Skeletal muscle satellite cell (primary cell): Measurements from ENCODE around the gene SLC25A1. TPM values are rescaled to one million over a fixed set of nuclear protein-coding genes. Genes with fewer than 3 reads are reported as not detected.
A peak's percentile ranks its signal among the peaks of the same experiment; 100 is the strongest.

Source experiments
- H3K27me3 ChIP-seq: 2 replicates; pipeline ENCODE4 v1.7.0; 2013; ENCODE audit warnings: low read length; ENCODE audit not compliant: control insufficient read depth, insufficient read depth
- H3K36me3 ChIP-seq: 2 replicates; pipeline ENCODE4 v1.7.0; 2013; ENCODE audit warnings: mild to moderate bottlenecking, control low read depth, low read length; ENCODE audit not compliant: insufficient read depth
- H3K4me1 ChIP-seq: 2 replicates; pipeline ENCODE4 v1.7.0; 2013; ENCODE audit warnings: low read length; ENCODE audit not compliant: control insufficient read depth, insufficient read depth
- H3K4me2 ChIP-seq: 2 replicates; pipeline ENCODE4 v1.7.0; 2013; ENCODE audit warnings: mild to moderate bottlenecking, low read length
- H3K4me3 ChIP-seq: 2 replicates; pipeline ENCODE4 v1.7.0; 2013; ENCODE audit warnings: low read length
- H3K9ac ChIP-seq: 2 replicates; pipeline ENCODE4 v1.7.0; 2013; ENCODE audit warnings: mild to moderate bottlenecking, low read depth, low read length, moderate library complexity
- H3K9me3 ChIP-seq: replicated peaks from 2 replicates; pipeline ENCODE4 v1.7.0; 2013; ENCODE audit warnings: mild to moderate bottlenecking, control low read depth, low read length
- total RNA-seq: library from RNA; depleted of rRNA; stranded (reverse); fragments of >200 nt; gene quantifications from 2 replicates; pipeline ENCODE4 v1.2.3, GENCODE V29; 2012; rRNA removed

Gene SLC25A1
- 117 and 125 TPM in 2 replicates for total RNA-seq

DNA sequence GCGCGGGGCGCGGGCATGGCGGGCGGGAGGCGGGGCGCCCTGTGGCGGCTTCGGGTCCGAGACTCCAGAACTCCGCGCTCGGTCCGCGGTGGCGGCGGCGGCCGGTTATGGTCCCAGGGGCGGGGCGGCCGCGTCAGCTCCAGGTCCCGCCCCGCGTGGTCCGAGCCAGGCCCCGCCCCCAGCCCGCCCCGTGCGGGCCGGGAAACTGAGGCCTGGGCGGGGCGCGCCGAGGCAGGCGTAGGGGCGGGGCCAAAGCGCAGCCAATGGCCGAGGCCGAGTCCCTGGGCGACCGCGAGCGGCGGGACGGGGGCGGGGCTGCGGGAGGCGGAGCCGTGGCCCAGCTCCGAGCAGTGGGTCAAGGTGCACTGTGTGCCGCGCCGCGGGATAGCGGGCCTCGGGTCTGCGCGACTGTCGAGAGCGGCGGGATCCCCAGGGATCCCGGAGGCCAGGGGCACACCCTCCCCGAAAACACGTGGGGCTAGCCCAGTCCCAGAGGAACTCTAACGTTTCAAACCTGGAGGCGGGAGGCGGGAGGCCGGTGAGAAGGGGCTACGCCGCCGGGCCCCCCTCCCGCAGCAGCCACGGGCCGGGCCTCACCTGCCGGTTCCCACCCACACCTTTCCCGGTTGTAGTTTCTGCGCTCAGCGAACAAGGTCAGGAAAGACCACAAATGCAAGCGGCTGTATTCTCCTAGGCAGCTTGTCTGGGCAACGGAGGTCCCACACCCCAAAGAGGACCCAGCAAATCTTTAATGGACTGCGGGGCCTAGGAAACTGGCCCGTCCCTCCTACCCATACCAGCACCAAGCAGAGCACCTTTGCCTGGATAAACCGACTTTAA, at the start of gene SLC25A1:
Gene SLC25A1, minus strand, starts transcription at position 80 of the 840 bp plus-strand sequence. Its CDS starts 63 bp downstream, at position 17.
- no peaks in the 10 kb centered on the region for H3K27me3 ChIP-seq
- peak within 1 kb of the TSS; percentile 87 for H3K9ac ChIP-seq
- H3K36me3 ChIP-seq = peaks cover 14% of the 10 kb centered on the region
- H3K4me3 ChIP-seq = peak within 1 kb of the TSS; percentile 96
- H3K9me3 ChIP-seq = no peaks in the 10 kb centered on the region
- peak within 1 kb of the TSS; percentile 92 for H3K4me2 ChIP-seq
- peaks cover 37% of the 10 kb centered on the region for H3K4me1 ChIP-seq

DNA sequence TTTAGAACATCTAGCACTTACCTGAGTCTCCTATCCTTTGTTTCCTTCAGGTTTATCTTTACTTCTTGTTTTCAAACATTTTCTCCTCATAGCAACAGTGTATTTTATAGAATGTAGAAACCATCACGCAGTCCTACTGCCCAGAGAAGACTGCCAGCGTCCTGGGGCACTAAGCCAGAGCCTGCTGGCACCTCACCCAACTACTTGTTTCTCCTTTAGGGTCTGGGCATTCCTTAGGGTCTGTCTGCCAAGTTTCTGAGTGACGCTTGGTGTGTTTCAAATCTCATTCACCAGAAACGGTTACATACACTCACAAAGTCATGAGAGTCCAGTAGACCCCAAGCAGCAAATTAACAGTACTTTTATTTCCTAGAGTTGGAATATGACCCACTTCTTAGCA, 49.6 kb upstream of the SLC25A1 start:
- no peaks in the 10 kb centered on the region for H3K4me1 ChIP-seq
- H3K9ac ChIP-seq = no peak overlapping the region
- no peak overlapping the region for H3K4me2 ChIP-seq
- H3K4me3 ChIP-seq = no peak overlapping the region
- peaks cover 54% of the 10 kb centered on the region for H3K36me3 ChIP-seq
- H3K9me3 ChIP-seq = no peaks in the 10 kb centered on the region
- no peaks in the 10 kb centered on the region for H3K27me3 ChIP-seq

DNA sequence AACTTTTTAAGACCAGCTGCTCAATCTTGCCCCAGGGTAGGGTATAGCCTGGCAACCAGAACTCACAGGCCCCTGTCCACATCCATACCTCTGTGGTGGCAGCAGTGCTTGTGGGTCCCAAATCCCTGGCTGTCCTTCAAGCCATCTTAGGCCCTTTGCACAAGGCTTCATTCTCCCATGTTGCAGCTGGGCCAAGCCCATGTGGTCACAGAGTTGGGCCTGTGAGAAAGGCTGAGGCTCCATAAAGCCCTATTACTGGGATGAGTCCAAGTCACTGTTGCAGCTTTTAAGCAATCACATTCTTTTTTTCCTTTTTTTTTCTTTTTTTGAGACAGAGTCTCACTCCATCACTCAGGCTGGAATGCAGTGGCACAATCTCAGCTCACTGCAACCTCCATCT, 47.9 kb upstream of the SLC25A1 start:
- peaks cover 61% of the 10 kb centered on the region for H3K36me3 ChIP-seq
- no peaks in the 10 kb centered on the region for H3K27me3 ChIP-seq

DNA sequence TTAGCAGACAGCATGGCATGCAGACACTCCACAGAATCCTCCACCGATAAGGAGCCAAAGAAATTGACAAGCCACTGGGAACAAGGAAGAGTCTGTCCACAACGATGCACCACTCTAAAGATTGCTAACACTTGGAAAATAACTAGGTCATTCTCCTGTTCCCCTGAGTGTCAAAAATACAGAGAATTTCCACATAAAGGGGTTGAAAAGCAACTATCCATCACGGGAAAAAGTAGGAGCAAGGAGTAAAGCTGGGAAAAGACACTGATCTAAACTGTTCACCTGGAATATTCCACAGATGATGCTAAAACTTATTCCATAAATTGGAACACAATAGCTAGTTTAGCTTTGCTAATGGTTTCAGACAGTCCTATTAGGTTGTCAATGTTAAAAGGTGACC, 47.0 kb upstream of the SLC25A1 start:
- H3K9me3 ChIP-seq = no peaks in the 10 kb centered on the region
- no peak overlapping the region for H3K9ac ChIP-seq
- H3K4me1 ChIP-seq = no peaks in the 10 kb centered on the region
- H3K36me3 ChIP-seq = peaks cover 65% of the 10 kb centered on the region
- H3K4me3 ChIP-seq = no peak overlapping the region
- H3K27me3 ChIP-seq = no peaks in the 10 kb centered on the region
- H3K4me2 ChIP-seq = no peak overlapping the region

More for the DNA sequence above, 47.9 kb upstream of the SLC25A1 start:
- H3K9me3 ChIP-seq = no peaks in the 10 kb centered on the region
- no peak overlapping the region for H3K9ac ChIP-seq
- no peak overlapping the region for H3K4me3 ChIP-seq
- no peaks in the 10 kb centered on the region for H3K4me1 ChIP-seq
- no peak overlapping the region for H3K4me2 ChIP-seq

DNA sequence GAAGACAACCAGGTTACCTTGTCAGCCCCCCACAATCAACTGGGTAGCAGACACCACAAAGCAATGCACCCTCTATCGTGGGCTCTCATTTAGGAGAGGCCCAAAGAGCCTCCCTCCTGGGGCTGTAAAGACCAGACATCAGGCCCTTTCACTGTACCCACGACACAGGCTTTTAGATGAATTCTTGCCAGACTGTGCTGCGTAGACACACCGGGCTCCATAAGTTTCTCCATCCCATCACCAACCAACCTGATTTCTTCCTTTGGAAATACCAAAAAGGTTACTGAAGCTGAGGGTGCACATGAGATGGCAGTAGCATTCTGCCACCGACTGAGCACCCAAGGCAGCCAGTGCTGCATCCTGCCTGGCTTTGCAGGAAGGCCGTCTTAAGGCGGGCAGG, 46.4 kb upstream of the SLC25A1 start:
- Histone ChIP-seq H3K9ac (no peak overlapping the region), H3K4me2 (no peak overlapping the region), H3K4me3 (no peak overlapping the region), H3K36me3 (peaks cover 65% of the 10 kb centered on the region), H3K9me3 (no peaks in the 10 kb centered on the region), H3K27me3 (no peaks in the 10 kb centered on the region), H3K4me1 (no peaks in the 10 kb centered on the region)

DNA sequence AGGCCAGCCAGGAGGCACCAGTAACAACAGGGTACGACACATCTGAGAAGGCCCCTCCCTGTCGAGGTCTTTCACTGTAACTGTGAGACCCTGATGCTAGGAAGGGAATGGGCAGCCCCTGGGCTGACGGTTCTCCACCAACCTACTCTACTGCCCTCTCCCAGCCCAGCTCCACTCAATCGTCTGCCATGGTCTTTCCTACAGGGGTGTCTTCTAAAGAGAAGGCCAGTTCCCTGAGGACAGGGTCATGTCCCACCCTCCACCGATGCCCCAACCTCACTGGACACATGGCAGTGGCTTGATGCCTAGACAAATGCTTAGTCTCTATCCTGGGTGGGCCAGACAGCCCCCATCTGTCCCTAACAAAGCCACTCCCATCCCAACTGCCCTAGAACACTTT, 46.0 kb upstream of the SLC25A1 start:
- no peaks in the 10 kb centered on the region for H3K4me1 ChIP-seq
- H3K4me2 ChIP-seq = no peak overlapping the region
- no peak overlapping the region for H3K4me3 ChIP-seq
- no peaks in the 10 kb centered on the region for H3K9me3 ChIP-seq
- no peaks in the 10 kb centered on the region for H3K27me3 ChIP-seq
- peaks cover 68% of the 10 kb centered on the region for H3K36me3 ChIP-seq
- no peak overlapping the region for H3K9ac ChIP-seq

DNA sequence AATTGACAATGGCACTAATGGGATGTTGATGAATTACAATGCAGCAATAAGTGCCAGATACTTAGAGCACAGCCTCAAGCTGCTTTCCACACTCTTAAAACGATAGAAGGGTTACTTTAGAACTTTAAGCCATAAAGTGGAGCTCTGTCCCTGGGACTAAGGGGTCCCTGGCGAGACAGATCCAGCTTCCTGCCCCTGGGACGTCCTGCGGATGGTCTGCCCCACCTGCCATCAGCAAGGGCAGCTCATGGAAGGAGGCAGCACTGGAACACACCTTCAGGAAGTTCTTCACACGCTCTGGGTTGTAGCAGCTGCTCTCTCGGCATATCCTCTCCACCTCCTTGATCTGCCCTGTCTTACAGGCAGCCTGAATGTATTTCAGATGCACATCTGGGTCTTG, 45.1 kb upstream of the SLC25A1 start:
- H3K36me3 ChIP-seq = peaks cover 61% of the 10 kb centered on the region

DNA sequence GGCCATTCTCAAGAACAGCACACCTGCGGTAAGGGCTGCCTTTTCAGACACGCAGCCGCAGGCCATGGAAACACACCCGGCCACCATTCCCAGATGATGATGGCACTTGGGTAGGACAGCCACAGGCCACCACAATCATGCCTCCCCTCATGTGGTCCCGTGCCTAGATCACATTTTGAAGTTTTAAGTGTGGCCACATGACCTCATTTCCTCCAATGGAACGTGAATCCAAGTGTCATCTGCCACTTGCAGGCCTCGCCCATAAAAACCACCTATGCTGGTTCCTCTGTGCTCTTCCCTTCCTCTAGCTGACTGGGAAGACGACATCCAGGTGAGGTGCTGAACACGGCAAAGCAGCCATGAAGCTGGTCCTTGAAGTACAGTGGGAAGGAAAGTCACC, 44.6 kb upstream of the SLC25A1 start:
- no peaks in the 10 kb centered on the region for H3K27me3 ChIP-seq
- no peak overlapping the region for H3K9ac ChIP-seq
- H3K4me2 ChIP-seq = no peak overlapping the region
- H3K4me1 ChIP-seq = no peaks in the 10 kb centered on the region
- H3K4me3 ChIP-seq = no peak overlapping the region
- no peaks in the 10 kb centered on the region for H3K9me3 ChIP-seq
- peaks cover 64% of the 10 kb centered on the region for H3K36me3 ChIP-seq

More for the DNA sequence above, 45.1 kb upstream of the SLC25A1 start:
- H3K4me3 ChIP-seq = no peak overlapping the region
- no peaks in the 10 kb centered on the region for H3K4me1 ChIP-seq
- no peak overlapping the region for H3K4me2 ChIP-seq
- no peaks in the 10 kb centered on the region for H3K9me3 ChIP-seq
- H3K9ac ChIP-seq = no peak overlapping the region
- no peaks in the 10 kb centered on the region for H3K27me3 ChIP-seq

- H3K27me3 ChIP-seq = no peaks in the 10 kb centered on the region
- no peak overlapping the region for H3K9ac ChIP-seq
- H3K9me3 ChIP-seq = no peaks in the 10 kb centered on the region
- no peaks in the 10 kb centered on the region for H3K4me1 ChIP-seq
- peaks cover 64% of the 10 kb centered on the region for H3K36me3 ChIP-seq
- H3K4me2 ChIP-seq = no peak overlapping the region
- H3K4me3 ChIP-seq = no peak overlapping the region
Observed at GRCh38 chr22:19222242-19223005, 43.9 kb upstream of the SLC25A1 start.

GRCh38 chr22:19220867-19221266, 42.3 kb upstream of the SLC25A1 start:
- Histone ChIP-seq H3K9me3 (no peaks in the 10 kb centered on the region), H3K27me3 (no peaks in the 10 kb centered on the region), H3K4me2 (no peak overlapping the region), H3K4me3 (no peak overlapping the region), H3K36me3 (peaks cover 65% of the 10 kb centered on the region), H3K9ac (no peak overlapping the region), H3K4me1 (no peaks in the 10 kb centered on the region)

GRCh38 chr22:19218541-19219233, 40.2 kb upstream of the SLC25A1 start:
- Histone ChIP-seq H3K4me2 (no peak overlapping the region), H3K4me3 (no peak overlapping the region), H3K9ac (no peak overlapping the region), H3K36me3 (peaks cover 56% of the 10 kb centered on the region), H3K27me3 (no peaks in the 10 kb centered on the region), H3K4me1 (no peaks in the 10 kb centered on the region), H3K9me3 (no peaks in the 10 kb centered on the region)
